ENCODE data around the gene KAZN. TPM values are rescaled to one million over a fixed set of nuclear protein-coding genes. Genes with fewer than 3 reads are reported as not detected.

Gene KAZN
- total and polyA plus RNA-seq, 2 of the 8 experiments (the other 6 are each of a cell fraction or from before 2014, with no cell fraction given), result 3.7 to 11.8 TPM

DNA sequence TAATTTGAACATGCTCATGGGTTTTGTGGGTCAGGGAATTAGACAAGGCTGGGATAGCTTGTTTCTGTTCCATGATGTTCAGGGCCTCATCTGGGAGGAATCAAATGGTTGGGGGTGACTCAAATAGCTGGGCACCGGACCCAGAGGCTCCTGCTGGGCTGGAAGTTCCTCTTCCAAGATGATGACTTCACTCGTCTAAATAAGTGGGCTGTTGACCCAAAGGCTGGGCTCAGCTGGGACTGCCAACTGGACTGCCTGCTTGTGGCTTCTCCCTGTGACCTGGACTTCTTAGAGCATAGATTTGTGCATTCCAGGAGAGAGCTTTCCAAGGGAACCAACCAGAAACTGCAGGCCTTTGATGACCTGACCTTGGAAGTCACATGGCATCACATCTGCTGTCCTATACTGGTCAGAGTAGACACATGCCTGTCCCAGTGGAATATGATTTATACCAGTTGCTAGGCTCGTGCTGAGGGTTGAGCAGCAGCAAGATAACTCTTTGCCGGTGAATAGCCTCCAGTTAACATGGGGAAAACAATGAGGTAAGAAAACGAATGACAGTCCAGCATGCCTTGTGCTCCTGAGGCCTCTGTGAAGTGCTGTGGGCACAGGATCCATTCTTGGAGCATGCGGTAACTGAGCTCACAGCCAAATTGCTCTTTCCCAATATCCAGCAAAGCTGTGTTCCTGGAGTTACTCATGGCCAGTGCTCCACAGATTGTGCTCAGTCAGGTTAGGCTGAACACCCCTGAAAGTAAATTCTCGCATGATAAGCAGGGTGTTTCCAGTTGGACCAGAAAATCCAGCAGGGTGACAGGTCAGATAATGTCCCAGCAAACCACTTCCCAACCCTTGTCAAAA is 282.2 kb downstream of the KAZN start:
- Histone ChIP-seq H2BK120ac (replicated peaks; ENCODE audit: low read depth, low read length) (no peak overlapping the region), H3K4me3 (ENCODE audit: extremely low read depth in 1 of 4, insufficient read depth in 2 of 4, low read depth in 3 of 4, low read length in 4 of 4) (no peak overlapping the region), H4K8ac (ENCODE audit: extremely low read depth, insufficient read depth, low read length) (no peak overlapping the region), H4K91ac (replicated peaks; ENCODE audit: insufficient read length, low read length) (no peak overlapping the region), H3K79me2 (ENCODE audit: control insufficient read depth in 1 of 2, insufficient read depth in 2 of 2, low read length in 2 of 2) (no peaks in the 10 kb centered on the region), H4K5ac (ENCODE audit: insufficient read length, low read depth, low read length) (no peak overlapping the region), H3K23ac (ENCODE audit: insufficient read length) (no peak overlapping the region), H3K79me1 (ENCODE audit: low read depth, low read length) (no peaks in the 10 kb centered on the region), H3K18ac (ENCODE audit: extremely low read depth, low read length) (no peak overlapping the region), H3K4me1 (replicated peaks in 1 of 4; ENCODE audit: control insufficient read depth in 3 of 4, insufficient read depth in 4 of 4, low read length in 3 of 4) (peaks cover 0 to 11% (median 6%) of the 10 kb centered on the region in 4 experiments; a peak in 6 of 7 replicates), H2AK5ac (ENCODE audit: low read depth, low read length) (no peak overlapping the region), H3K4me2 (ENCODE audit: insufficient read depth in 1 of 2, low read depth in 2 of 2, low read length in 2 of 2) (no peak overlapping the region), H2AFZ (ENCODE audit: low read length) (no peak overlapping the region), H4K20me1 (replicated peaks in 1 of 2; ENCODE audit: control insufficient read depth in 1 of 2, insufficient read depth in 2 of 2, low read length in 2 of 2) (no peaks in the 10 kb centered on the region), H3K56ac (replicated peaks; ENCODE audit: insufficient read length, low read depth, low read length) (no peak overlapping the region), H3K4ac (replicated peaks; ENCODE audit: insufficient read length, low read depth, low read length) (no peak overlapping the region), H3K36me3 (ENCODE audit: control insufficient read depth in 2 of 4, insufficient read depth in 4 of 4, low read length in 3 of 4) (no peaks in the 10 kb centered on the region), H2BK20ac (ENCODE audit: low read length) (no peak overlapping the region), H2BK12ac (ENCODE audit: low read depth, low read length) (no peak overlapping the region), H3K23me2 (ENCODE audit: low read depth, low read length) (no peaks in the 10 kb centered on the region), H3K27ac (ENCODE audit: low read depth, low read length) (no peak overlapping the region), H2BK5ac (ENCODE audit: low read depth, low read length) (no peak overlapping the region), H2BK15ac (ENCODE audit: low read length) (no peak overlapping the region), H3K9ac (replicated peaks in 1 of 4; ENCODE audit: extremely low read depth in 1 of 4, low read depth in 3 of 4, low read length in 3 of 4) (no peak overlapping the region), H3K27me3 (replicated peaks in 1 of 4; ENCODE audit: control insufficient read depth in 3 of 4, extremely low read depth in 1 of 4, insufficient read depth in 3 of 4, low read length in 3 of 4) (no peaks in the 10 kb centered on the region), H3K9me3 (ENCODE audit: insufficient read depth in 2 of 2, low read depth in 1 of 2, low read length in 1 of 2) (no peaks in the 10 kb centered on the region), H3K14ac (ENCODE audit: insufficient read length) (no peak overlapping the region)
- POLR2A ChIA-PET (ENCODE audit: partially characterized antibody), result interaction anchor here (0.6 kb wide), 1 partner anchor 10 kb away, joined by 3 read pairs; no protein-coding TSS in a partner anchor
- DNase-seq (ENCODE audit: low read depth in 1 of 2, low spot score in 2 of 2) (no peak), FAIRE-seq (no peak)
- 89% methylated on average over 7 of the region's 7 CpGs; no CpG with 5 or more reads in 1 of the 2 experiments for WGBS, 2 experiments (ENCODE audit: extremely low coverage in 1 of 2, insufficient coverage in 1 of 2, insufficient read length in 1 of 2, insufficient replicate concordance in 2 of 2, low coverage in 1 of 2, low lambda C conversion rate in 2 of 2, missing lambda C conversion rate in 1 of 2)
- CTCF ChIA-PET (ENCODE audit: partially characterized antibody), result interaction anchor here (1.0 to 2.9 kb wide), 8 partner anchors 8 to 180 kb away, joined by 3 to 8 read pairs (median 4); no protein-coding TSS in a partner anchor
- no peak for TF ChIP-seq RBBP5 (IDR thresholded peaks at IDR 0.05; ENCODE audit: borderline replicate concordance, low read depth, low read length)
